ENCODE results near the gene GALNT9. TPM values are rescaled to one million over a fixed set of nuclear protein-coding genes. Genes with fewer than 3 reads are reported as not detected.

The GALNT9 gene
- total and polyA plus RNA-seq, 2 donors (not counting 1 experiment from before 2014, with no cell fraction given): 0.71 to 2.4 TPM

DNA sequence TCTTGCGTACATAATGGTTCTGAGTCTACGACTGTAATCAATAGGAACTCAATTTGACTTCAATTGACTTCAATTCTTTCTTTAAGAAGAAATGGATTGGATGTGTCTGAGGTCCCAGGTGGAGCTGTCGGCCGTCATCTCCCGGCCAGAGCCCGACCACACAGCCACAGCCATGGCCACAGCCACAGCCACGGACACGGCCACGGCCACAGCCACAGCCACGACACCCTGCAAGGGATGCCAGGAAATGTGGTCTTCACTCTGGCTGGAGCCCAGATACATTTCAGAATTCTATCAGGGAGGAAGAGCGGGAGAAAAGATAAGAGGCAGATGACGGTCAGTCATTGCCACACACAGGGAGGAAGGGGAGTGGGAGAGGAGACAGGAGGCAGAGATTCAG is 58.9 kb downstream of the GALNT9 start:
- CTCF ChIA-PET: no interaction called here
- no peak for ATAC-seq (ENCODE audit: low read depth)
- WGBS (ENCODE audit: insufficient coverage): 69% methylated on average over 8 of the region's 12 CpGs

DNA sequence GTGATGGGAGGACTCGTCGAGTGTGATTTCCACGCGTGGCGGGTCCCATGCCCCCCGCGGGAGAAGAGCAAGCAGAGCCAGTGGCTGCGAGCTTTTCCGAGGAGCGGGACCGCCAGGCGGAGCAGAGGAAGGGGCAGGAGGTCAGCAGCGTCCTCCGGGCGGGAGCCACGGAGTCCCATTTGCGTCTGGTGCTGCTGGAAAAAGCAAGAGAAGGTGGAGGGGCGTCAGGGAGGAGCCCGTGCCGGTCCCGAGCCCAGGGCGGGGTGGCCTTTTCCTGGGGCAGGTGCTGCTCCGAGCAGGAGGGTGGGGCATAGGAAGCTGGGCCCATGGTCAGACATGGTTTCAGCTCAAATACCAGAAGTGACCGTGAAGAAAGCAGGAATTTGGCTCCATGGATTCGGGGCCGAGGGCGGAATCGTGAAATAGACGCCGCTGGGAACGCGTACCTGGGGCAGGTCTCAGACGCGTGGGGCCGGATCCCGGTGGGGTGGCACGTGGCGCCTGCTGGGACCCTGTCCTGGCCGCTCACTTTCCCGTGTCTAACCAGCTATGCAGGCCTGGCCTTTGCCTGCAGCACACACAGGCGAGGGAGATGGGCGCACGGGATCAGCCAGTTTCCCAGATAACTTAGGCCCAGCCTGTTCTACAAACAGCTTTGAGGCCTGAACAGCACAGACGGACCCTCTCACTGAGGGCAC is 60.0 kb downstream of the GALNT9 start:
- Mint-ChIP-seq H3K27me3 (no peaks in the 10 kb centered on the region), H3K27ac (no peak overlapping the region), H3K9me3 (ENCODE audit: insufficient read depth) (no peaks in the 10 kb centered on the region), H3K4me3 (no peak overlapping the region), H3K4me1 (no peaks in the 10 kb centered on the region)
- ChIA-PET CTCF (no interaction called here), POLR2A (no interaction called here)
- Histone ChIP-seq H3K4me1 (ENCODE audit: control insufficient read depth in 2 of 2, insufficient read depth in 2 of 2, low read length in 2 of 2) (no peaks in the 10 kb centered on the region), H3K4me3 (ENCODE audit: control extremely low read depth in 1 of 5, extremely low read depth in 1 of 5, insufficient read depth in 1 of 5, low read depth in 2 of 5, low read length in 4 of 5) (no peak overlapping the region), H3K4me2 (replicated peaks; ENCODE audit: low read depth, low read length, poor library complexity, severe bottlenecking) (no peak overlapping the region), H3K9ac (ENCODE audit: low read length) (no peak overlapping the region), H3K27ac (ENCODE audit: low read length in 2 of 2) (no peak overlapping the region), H3K9me3 (ENCODE audit: control extremely low read depth in 1 of 3, control insufficient read depth in 2 of 3, insufficient read depth in 1 of 3, low read length in 2 of 3) (peaks cover 0 to 9% (median 0%) of the 10 kb centered on the region in 3 donors), H2AFZ (ENCODE audit: insufficient read depth, low read depth, low read length, poor library complexity, severe bottlenecking) (no peak overlapping the region), H3K36me3 (replicated peaks in 1 of 2; ENCODE audit: control extremely low read depth in 1 of 2, control insufficient read depth in 1 of 2, extremely low read depth in 1 of 2, insufficient read depth in 2 of 2, low read length in 1 of 2) (no peaks in the 10 kb centered on the region), H3K27me3 (replicated peaks in 1 of 4; ENCODE audit: control extremely low read depth in 1 of 4, control insufficient read depth in 3 of 4, insufficient read depth in 4 of 4, low read length in 3 of 4) (no peaks in the 10 kb centered on the region), H4K20me1 (ENCODE audit: control insufficient read depth, insufficient read depth, low read length, poor library complexity, severe bottlenecking) (no peaks in the 10 kb centered on the region), H3K79me2 (ENCODE audit: control insufficient read depth, insufficient read depth, low read length) (no peaks in the 10 kb centered on the region)
- TF ChIP-seq, protein P1, sequence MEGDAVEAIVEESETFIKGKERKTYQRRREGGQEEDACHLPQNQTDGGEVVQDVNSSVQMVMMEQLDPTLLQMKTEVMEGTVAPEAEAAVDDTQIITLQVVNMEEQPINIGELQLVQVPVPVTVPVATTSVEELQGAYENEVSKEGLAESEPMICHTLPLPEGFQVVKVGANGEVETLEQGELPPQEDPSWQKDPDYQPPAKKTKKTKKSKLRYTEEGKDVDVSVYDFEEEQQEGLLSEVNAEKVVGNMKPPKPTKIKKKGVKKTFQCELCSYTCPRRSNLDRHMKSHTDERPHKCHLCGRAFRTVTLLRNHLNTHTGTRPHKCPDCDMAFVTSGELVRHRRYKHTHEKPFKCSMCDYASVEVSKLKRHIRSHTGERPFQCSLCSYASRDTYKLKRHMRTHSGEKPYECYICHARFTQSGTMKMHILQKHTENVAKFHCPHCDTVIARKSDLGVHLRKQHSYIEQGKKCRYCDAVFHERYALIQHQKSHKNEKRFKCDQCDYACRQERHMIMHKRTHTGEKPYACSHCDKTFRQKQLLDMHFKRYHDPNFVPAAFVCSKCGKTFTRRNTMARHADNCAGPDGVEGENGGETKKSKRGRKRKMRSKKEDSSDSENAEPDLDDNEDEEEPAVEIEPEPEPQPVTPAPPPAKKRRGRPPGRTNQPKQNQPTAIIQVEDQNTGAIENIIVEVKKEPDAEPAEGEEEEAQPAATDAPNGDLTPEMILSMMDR (IDR thresholded peaks at IDR 0.05): no peak
- no peak for TF ChIP-seq EZH2 (IDR thresholded peaks at IDR 0.05; ENCODE audit: borderline replicate concordance, insufficient read depth, low read depth, low read length, poor library complexity, severe bottlenecking)
- no peak for DNase-seq
- no peak for ATAC-seq (ENCODE audit: low read depth)
- intact Hi-C loops (cut with micrococcal nuclease): no loop called here
- WGBS (ENCODE audit: insufficient coverage): 92% methylated on average over 44 of the region's 44 CpGs

More for the DNA sequence above, 58.9 kb downstream of the GALNT9 start:
- Histone ChIP-seq H3K4me1 (ENCODE audit: control insufficient read depth in 2 of 2, insufficient read depth in 2 of 2, low read length in 2 of 2) (no peaks in the 10 kb centered on the region), H3K9ac (ENCODE audit: low read length) (no peak overlapping the region), H2AFZ (ENCODE audit: insufficient read depth, low read depth, low read length, poor library complexity, severe bottlenecking) (no peak overlapping the region), H3K27ac (ENCODE audit: low read length in 2 of 2) (no peak overlapping the region), H4K20me1 (ENCODE audit: control insufficient read depth, insufficient read depth, low read length, poor library complexity, severe bottlenecking) (no peaks in the 10 kb centered on the region), H3K9me3 (ENCODE audit: control extremely low read depth in 1 of 3, control insufficient read depth in 2 of 3, insufficient read depth in 1 of 3, low read length in 2 of 3) (peaks cover 0 to 13% (median 0%) of the 10 kb centered on the region in 3 donors), H3K36me3 (replicated peaks in 1 of 2; ENCODE audit: control extremely low read depth in 1 of 2, control insufficient read depth in 1 of 2, extremely low read depth in 1 of 2, insufficient read depth in 2 of 2, low read length in 1 of 2) (no peaks in the 10 kb centered on the region), H3K27me3 (replicated peaks in 1 of 4; ENCODE audit: control extremely low read depth in 1 of 4, control insufficient read depth in 3 of 4, insufficient read depth in 4 of 4, low read length in 3 of 4) (peaks cover 0 to 3% (median 0%) of the 10 kb centered on the region in 4 experiments), H3K4me3 (ENCODE audit: control extremely low read depth in 1 of 5, extremely low read depth in 1 of 5, insufficient read depth in 1 of 5, low read depth in 2 of 5, low read length in 4 of 5) (no peak overlapping the region), H3K79me2 (ENCODE audit: control insufficient read depth, insufficient read depth, low read length) (no peaks in the 10 kb centered on the region), H3K4me2 (replicated peaks; ENCODE audit: low read depth, low read length, poor library complexity, severe bottlenecking) (no peak overlapping the region)
- TF ChIP-seq, protein P1 (IDR thresholded peaks at IDR 0.05): no peak
- intact Hi-C loops (cut with micrococcal nuclease): no loop called here
- H3K4me1 Mint-ChIP-seq: no peaks in the 10 kb centered on the region
- peak overlapping the region; percentile 15 for H3K27ac Mint-ChIP-seq
- no peaks in the 10 kb centered on the region for H3K9me3 Mint-ChIP-seq (ENCODE audit: insufficient read depth)
- H3K27me3 Mint-ChIP-seq: peaks cover 9% of the 10 kb centered on the region
- POLR2A ChIA-PET: no interaction called here
- DNase-seq: no peak
- H3K4me3 Mint-ChIP-seq: no peak overlapping the region

Data from B cell (primary cell).